Upper lobe of left lung (tissue), 4 donors: ENCODE data around the gene SLC25A26.

Experiments
- POLR2A ChIP-seq, 4 donors: fragments of 450-650 bp; IDR thresholded peaks; one replicate each; pipeline ENCODE4 v1.5.1; 2016 to 2017; ENCODE audit warnings: antibody characterized with exemption in 4 of 4, mild to moderate bottlenecking in 2 of 4
- TF ChIP-seq, protein P1 (sequence below), 6 experiments: fragments of 450-650 bp in 4 of 6; fragments of 200-600 bp in 2 of 6; sonication (generic) in 2 of 6; IDR thresholded peaks; one replicate each; pipeline ENCODE4 v1.5.1; 2016 to 2019; ENCODE audit warnings: antibody characterized with exemption in 6 of 6

DNA sequence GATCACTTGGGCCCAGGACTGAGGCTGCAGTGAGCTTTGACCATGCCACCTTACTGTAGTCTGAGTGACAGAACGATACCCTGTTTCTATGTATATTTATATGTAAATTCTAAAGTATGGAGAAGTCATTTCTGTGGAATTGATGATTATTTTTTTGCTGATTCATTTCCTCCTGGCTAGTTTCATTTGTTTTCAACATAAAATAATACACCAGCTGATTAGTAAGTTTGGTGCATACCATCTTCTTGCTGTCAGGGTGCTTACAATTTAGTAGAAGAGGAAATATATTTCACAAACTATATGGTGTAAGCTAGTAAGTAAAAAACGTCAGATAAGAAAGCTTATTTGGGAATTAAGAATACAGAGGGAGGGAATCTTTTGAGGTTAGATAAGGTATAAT lies 36.0 kb downstream of the SLC25A26 start:
- TF ChIP-seq, protein P1, sequence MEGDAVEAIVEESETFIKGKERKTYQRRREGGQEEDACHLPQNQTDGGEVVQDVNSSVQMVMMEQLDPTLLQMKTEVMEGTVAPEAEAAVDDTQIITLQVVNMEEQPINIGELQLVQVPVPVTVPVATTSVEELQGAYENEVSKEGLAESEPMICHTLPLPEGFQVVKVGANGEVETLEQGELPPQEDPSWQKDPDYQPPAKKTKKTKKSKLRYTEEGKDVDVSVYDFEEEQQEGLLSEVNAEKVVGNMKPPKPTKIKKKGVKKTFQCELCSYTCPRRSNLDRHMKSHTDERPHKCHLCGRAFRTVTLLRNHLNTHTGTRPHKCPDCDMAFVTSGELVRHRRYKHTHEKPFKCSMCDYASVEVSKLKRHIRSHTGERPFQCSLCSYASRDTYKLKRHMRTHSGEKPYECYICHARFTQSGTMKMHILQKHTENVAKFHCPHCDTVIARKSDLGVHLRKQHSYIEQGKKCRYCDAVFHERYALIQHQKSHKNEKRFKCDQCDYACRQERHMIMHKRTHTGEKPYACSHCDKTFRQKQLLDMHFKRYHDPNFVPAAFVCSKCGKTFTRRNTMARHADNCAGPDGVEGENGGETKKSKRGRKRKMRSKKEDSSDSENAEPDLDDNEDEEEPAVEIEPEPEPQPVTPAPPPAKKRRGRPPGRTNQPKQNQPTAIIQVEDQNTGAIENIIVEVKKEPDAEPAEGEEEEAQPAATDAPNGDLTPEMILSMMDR (IDR thresholded peaks at IDR 0.05), result no peak
- TF ChIP-seq POLR2A (IDR thresholded peaks at IDR 0.05), result no peak
